ENCODE results near the gene DDX42. TPM values are rescaled to one million over a fixed set of nuclear protein-coding genes. Genes with fewer than 3 reads are reported as not detected.

DDX42 gene
- total and polyA plus RNA-seq, 3 experiments from 2014 or later = 16.9 to 122 (median 103) TPM

- peaks cover 0 to 2% of the 10 kb centered on the region in 2 donors for H3K27me3 Mint-ChIP-seq
- H3K36me3 Mint-ChIP-seq = peaks cover 24 to 87% (median 29%) of the 10 kb centered on the region in 3 donors
- peaks cover 62 to 88% (median 70%) of the 10 kb centered on the region in 3 donors for H3K4me1 Mint-ChIP-seq
- POLR2A ChIA-PET = interaction anchor here (0.7 to 7.8 kb wide), 4 partner anchors 10 to 126 kb away, joined by 3 to 73 read pairs (median 14); partner anchors contain the start of genes CCDC47, DDX42, LIMD2 and SMARCD2
- H3K9me3 Mint-ChIP-seq = no peaks in the 10 kb centered on the region
- Histone ChIP-seq H3K27me3 (ENCODE audit: insufficient read depth, low read length, poor library complexity, severe bottlenecking) (no peaks in the 10 kb centered on the region), H3K27ac (ENCODE audit: low read depth, low read length) (peak overlapping the region; percentile 78), H3K9me3 (ENCODE audit: low read length) (no peaks in the 10 kb centered on the region), H3K4me3 (ENCODE audit: low read length) (peak overlapping the region; percentile 94), H3K4me1 (ENCODE audit: insufficient read depth, low read length) (peaks cover 49% of the 10 kb centered on the region), H3K36me3 (ENCODE audit: insufficient read depth, low read length) (peaks cover 65% of the 10 kb centered on the region)
- CTCF ChIA-PET = interaction anchor here (1.3 to 6.1 kb wide), 3 partner anchors 14 to 33 kb away, joined by 3 to 48 read pairs (median 37); partner anchors contain the start of gene SMARCD2
- DNase-seq = no peak
- H3K27ac Mint-ChIP-seq = peak overlapping the region; percentile 97 to 100 (median 99)
- peak overlapping the region; percentile 95 to 100 (median 97) for H3K4me3 Mint-ChIP-seq
Observed at GRCh38 chr17:63826468-63827001, 52.6 kb downstream of the DDX42 start.

GRCh38 chr17:63827002-63827800, 53.2 kb downstream of the DDX42 start, which contains the start of the genes FTSJ3 and PSMC5:
Gene FTSJ3, minus strand, starts transcription at chr17:63827663. Its CDS starts 761 bp downstream, at chr17:63826902.
Gene PSMC5, plus strand, starts transcription at chr17:63827431. Its CDS starts 60 bp downstream, at chr17:63827491.
- CTCF ChIA-PET = interaction anchor here (1.3 to 6.1 kb wide), 3 partner anchors 13 to 32 kb away, joined by 3 to 48 read pairs (median 37); partner anchors contain the start of gene SMARCD2
- Histone ChIP-seq H3K4me3 (ENCODE audit: low read length) (peak within 1 kb of the TSS; percentile 94), H3K36me3 (ENCODE audit: insufficient read depth, low read length) (peaks cover 65% of the 10 kb centered on the region), H3K27ac (ENCODE audit: low read depth, low read length) (peak within 1 kb of the TSS; percentile 78), H3K27me3 (ENCODE audit: insufficient read depth, low read length, poor library complexity, severe bottlenecking) (no peaks in the 10 kb centered on the region), H3K4me1 (ENCODE audit: insufficient read depth, low read length) (peaks cover 56% of the 10 kb centered on the region), H3K9me3 (ENCODE audit: low read length) (no peaks in the 10 kb centered on the region)
- DNase-seq = peak; percentile 92 to 98 (median 95)
- no peaks in the 10 kb centered on the region for H3K9me3 Mint-ChIP-seq
- H3K4me1 Mint-ChIP-seq = peaks cover 69 to 89% (median 72%) of the 10 kb centered on the region in 3 donors
- peak within 1 kb of the TSS; percentile 97 to 100 (median 99) for H3K27ac Mint-ChIP-seq
- peaks cover 0 to 2% of the 10 kb centered on the region in 2 donors for H3K27me3 Mint-ChIP-seq
- peaks cover 24 to 87% (median 24%) of the 10 kb centered on the region in 3 donors for H3K36me3 Mint-ChIP-seq
- H3K4me3 Mint-ChIP-seq = peak within 1 kb of the TSS; percentile 95 to 100 (median 97)
- POLR2A ChIA-PET = interaction anchor here (0.7 to 7.8 kb wide), 5 partner anchors 11 to 127 kb away, joined by 3 to 73 read pairs (median 3); partner anchors contain the start of genes CCDC47, DDX42, LIMD2 and SMARCD2

GRCh38 chr17:63827801-63828221, 53.8 kb downstream of the DDX42 start:
- DNase-seq = no peak
- Histone ChIP-seq H3K4me1 (ENCODE audit: insufficient read depth, low read length) (peaks cover 58% of the 10 kb centered on the region), H3K9me3 (ENCODE audit: low read length) (no peaks in the 10 kb centered on the region), H3K27me3 (ENCODE audit: insufficient read depth, low read length, poor library complexity, severe bottlenecking) (no peaks in the 10 kb centered on the region), H3K36me3 (ENCODE audit: insufficient read depth, low read length) (peaks cover 63% of the 10 kb centered on the region), H3K4me3 (ENCODE audit: low read length) (peak overlapping the region; percentile 94), H3K27ac (ENCODE audit: low read depth, low read length) (peak overlapping the region; percentile 78)
- ChIA-PET CTCF (interaction anchor here (1.0 to 6.1 kb wide), 3 partner anchors 13 to 46 kb away, joined by 3 to 48 read pairs (median 37); partner anchors contain the start of gene SMARCD2), POLR2A (interaction anchor here (0.8 to 7.8 kb wide), 4 partner anchors 14 to 129 kb away, joined by 3 to 73 read pairs (median 15); partner anchors contain the start of genes CCDC47, DDX42 and SMARCD2)
- H3K4me3 Mint-ChIP-seq = peak overlapping the region; percentile 95 to 100 (median 97)
- peaks cover 0 to 2% of the 10 kb centered on the region in 2 donors for H3K27me3 Mint-ChIP-seq
- H3K36me3 Mint-ChIP-seq = peaks cover 24 to 87% (median 24%) of the 10 kb centered on the region in 3 donors
- no peaks in the 10 kb centered on the region for H3K9me3 Mint-ChIP-seq
- peak overlapping the region; percentile 97 to 100 (median 99) for H3K27ac Mint-ChIP-seq
- peaks cover 70 to 88% (median 75%) of the 10 kb centered on the region in 3 donors for H3K4me1 Mint-ChIP-seq

GRCh38 chr17:63828936-63829335, 55.0 kb downstream of the DDX42 start:
- no peaks in the 10 kb centered on the region for H3K9me3 ChIP-seq (ENCODE audit: low read length)
- ChIA-PET POLR2A (interaction anchor here (7.8 kb wide), 1 partner anchor 12 kb away, joined by 73 read pairs; the partner anchor contains the start of gene SMARCD2), CTCF (interaction anchor here (1.0 to 6.1 kb wide), 3 partner anchors 12 to 47 kb away, joined by 3 to 48 read pairs (median 37); partner anchors contain the start of gene SMARCD2)
- no peaks in the 10 kb centered on the region for H3K27me3 ChIP-seq (ENCODE audit: insufficient read depth, low read length, poor library complexity, severe bottlenecking)
- H3K27ac Mint-ChIP-seq = peak overlapping the region in 6 of 8 donors; percentile 35 to 98 (median 60)
- H3K36me3 ChIP-seq (ENCODE audit: insufficient read depth, low read length) = peaks cover 66% of the 10 kb centered on the region
- no peak for DNase-seq
- peaks cover 58% of the 10 kb centered on the region for H3K4me1 ChIP-seq (ENCODE audit: insufficient read depth, low read length)
- peaks cover 68 to 80% (median 75%) of the 10 kb centered on the region in 3 donors for H3K4me1 Mint-ChIP-seq
- H3K4me3 ChIP-seq (ENCODE audit: low read length) = peak overlapping the region; percentile 94
- peak overlapping the region in 5 of 7 donors; percentile 14 to 97 (median 50) for H3K4me3 Mint-ChIP-seq
- H3K36me3 Mint-ChIP-seq = peaks cover 22 to 89% (median 24%) of the 10 kb centered on the region in 3 donors
- no peak overlapping the region for H3K27ac ChIP-seq (ENCODE audit: low read depth, low read length)
- peaks cover 0 to 2% of the 10 kb centered on the region in 2 donors for H3K27me3 Mint-ChIP-seq
- no peaks in the 10 kb centered on the region for H3K9me3 Mint-ChIP-seq

GRCh38 chr17:63830278-63830677, 56.3 kb downstream of the DDX42 start:
- DNase-seq = no peak
- ChIA-PET CTCF (interaction anchor here (4.8 to 6.1 kb wide), 3 partner anchors 10 to 132 kb away, joined by 19 to 48 read pairs (median 37); partner anchors contain the start of gene SMARCD2), POLR2A (interaction anchor here (1.1 to 7.8 kb wide), 3 partner anchors 11 to 135 kb away, joined by 3 to 73 read pairs (median 6); partner anchors contain the start of genes CCDC47, DDX42 and SMARCD2)
- H3K27me3 Mint-ChIP-seq = peaks cover 0 to 3% of the 10 kb centered on the region in 2 donors
- Histone ChIP-seq H3K4me3 (ENCODE audit: low read length) (no peak overlapping the region), H3K9me3 (ENCODE audit: low read length) (no peaks in the 10 kb centered on the region), H3K27me3 (ENCODE audit: insufficient read depth, low read length, poor library complexity, severe bottlenecking) (no peaks in the 10 kb centered on the region), H3K4me1 (ENCODE audit: insufficient read depth, low read length) (peaks cover 66% of the 10 kb centered on the region), H3K27ac (ENCODE audit: low read depth, low read length) (no peak overlapping the region), H3K36me3 (ENCODE audit: insufficient read depth, low read length) (peaks cover 60% of the 10 kb centered on the region)
- peaks cover 70 to 79% (median 78%) of the 10 kb centered on the region in 3 donors for H3K4me1 Mint-ChIP-seq
- peak overlapping the region in 6 of 7 donors; percentile 21 to 58 (median 31) for H3K4me3 Mint-ChIP-seq
- H3K9me3 Mint-ChIP-seq = no peaks in the 10 kb centered on the region
- H3K27ac Mint-ChIP-seq = peak overlapping the region in 7 of 8 donors; percentile 28 to 98 (median 78)
- H3K36me3 Mint-ChIP-seq = peaks cover 15 to 89% (median 20%) of the 10 kb centered on the region in 3 donors

GRCh38 chr17:63830904-63831491, 57.0 kb downstream of the DDX42 start:
- Mint-ChIP-seq H3K4me3 (peak overlapping the region in 5 of 7 donors; percentile 45 to 66 (median 58)), H3K4me1 (peaks cover 68 to 75% (median 74%) of the 10 kb centered on the region in 3 donors), H3K27me3 (peaks cover 0 to 3% of the 10 kb centered on the region in 2 donors), H3K27ac (peak overlapping the region; percentile 10 to 98 (median 66)), H3K36me3 (peaks cover 12 to 90% (median 21%) of the 10 kb centered on the region in 3 donors), H3K9me3 (no peaks in the 10 kb centered on the region)
- no peak overlapping the region for H3K4me3 ChIP-seq (ENCODE audit: low read length)
- peaks cover 56% of the 10 kb centered on the region for H3K36me3 ChIP-seq (ENCODE audit: insufficient read depth, low read length)
- H3K27me3 ChIP-seq (ENCODE audit: insufficient read depth, low read length, poor library complexity, severe bottlenecking) = no peaks in the 10 kb centered on the region
- peaks cover 61% of the 10 kb centered on the region for H3K4me1 ChIP-seq (ENCODE audit: insufficient read depth, low read length)
- H3K9me3 ChIP-seq (ENCODE audit: low read length) = no peaks in the 10 kb centered on the region
- POLR2A ChIA-PET = interaction anchor here (1.7 to 7.8 kb wide), 2 partner anchors 10 to 58 kb away, joined by 6 to 73 read pairs; partner anchors contain the start of genes CCDC47, DDX42 and SMARCD2
- DNase-seq = no peak
- no peak overlapping the region for H3K27ac ChIP-seq (ENCODE audit: low read depth, low read length)
- CTCF ChIA-PET = interaction anchor here (4.8 to 6.1 kb wide), 3 partner anchors 10 to 133 kb away, joined by 19 to 48 read pairs (median 37); partner anchors contain the start of gene SMARCD2
